Activated CD8-positive, alpha-beta T cell treated with anti-CD3 and anti-CD28 coated beads for 36 hours (primary cell): Measurements from ENCODE around the gene OTOGL. TPM values are rescaled to one million over a fixed set of nuclear protein-coding genes. Genes with fewer than 3 reads are reported as not detected.

Source experiments
- ATAC-seq: fragments of 200-7000 bp; cut with Tn5 transposase; one replicate; pipeline ENCODE4 v1.10.0; 2021; ENCODE audit warnings: mild to moderate bottlenecking, moderate library complexity
- CTCF ChIA-PET: fragments of 350-600 bp; sonication (Branson Sonifier 250); formaldehyde crosslinking; loops from one replicate; lab custom pipeline; 2021; ENCODE audit warnings: antibody characterized with exemption; lab: Charles Lee
- POLR2A ChIA-PET: fragments of 350-600 bp; sonication (Branson Sonifier 250); formaldehyde crosslinking; loops from one replicate; lab custom pipeline; 2021; ENCODE audit warnings: antibody characterized with exemption; lab: Charles Lee
- DNase-seq: peaks from one replicate; pipeline ENCODE4 v3.0.0-alpha.2; 2020
- H3K27ac Mint-ChIP-seq: one replicate; pipeline ENCODE4 v1.8.0; 2021; ENCODE audit warnings: mild to moderate bottlenecking, mixed read lengths
- H3K27me3 Mint-ChIP-seq: one replicate; pipeline ENCODE4 v1.8.0; 2021; ENCODE audit warnings: mixed read lengths
- H3K36me3 Mint-ChIP-seq: one replicate; pipeline ENCODE4 v1.8.0; 2021; ENCODE audit warnings: low read depth, mixed read lengths
- H3K4me1 Mint-ChIP-seq: one replicate; pipeline ENCODE4 v1.8.0; 2021; ENCODE audit warnings: low read depth, mixed read lengths
- H3K4me3 Mint-ChIP-seq: one replicate; pipeline ENCODE4 v1.8.0; 2021; ENCODE audit warnings: mild to moderate bottlenecking, moderate library complexity, mixed read lengths
- H3K9me3 Mint-ChIP-seq: one replicate; pipeline ENCODE4 v1.8.0; 2021; ENCODE audit warnings: mixed read lengths
- CTCF ChIP-seq: fragments of 200-600 bp; IDR thresholded peaks from one replicate; pipeline ENCODE4 v1.8.0; 2022; ENCODE audit warnings: antibody characterized with exemption, mild to moderate bottlenecking
- intact Hi-C: fragments of 100-400 bp; cut with micrococcal nuclease; formaldehyde crosslinking; loops from one replicate; pipeline ENCODE4 v1.10.0; 2022
- total RNA-seq, 2 experiments: library from RNA; stranded (reverse); gene quantifications; one replicate each; pipeline ENCODE4 v1.2.3, GENCODE V29; 2021

The OTOGL gene
- total RNA-seq, 2 experiments from 2014 or later: not detected

- H3K27me3 Mint-ChIP-seq: peaks cover 10% of the 10 kb centered on the region
- ATAC-seq: no peak
- ChIA-PET CTCF (no interaction called here), POLR2A (no interaction called here)
- no peaks in the 10 kb centered on the region for H3K9me3 Mint-ChIP-seq
- peaks cover 2% of the 10 kb centered on the region for H3K4me1 Mint-ChIP-seq
- H3K4me3 Mint-ChIP-seq: no peak overlapping the region
- TF ChIP-seq CTCF: no peak
- H3K27ac Mint-ChIP-seq: no peak overlapping the region
- intact Hi-C loops: no loop called here
- no peaks in the 10 kb centered on the region for H3K36me3 Mint-ChIP-seq
- DNase-seq: no peak
Measured at GRCh38 chr12:80400571-80400991, 301.2 kb downstream of the OTOGL start.

- H3K4me3 Mint-ChIP-seq: no peak overlapping the region
- H3K27me3 Mint-ChIP-seq: peaks cover 10% of the 10 kb centered on the region
- intact Hi-C loops: no loop called here
- ATAC-seq: no peak
- no peaks in the 10 kb centered on the region for H3K9me3 Mint-ChIP-seq
- H3K36me3 Mint-ChIP-seq: no peaks in the 10 kb centered on the region
- CTCF ChIA-PET: no interaction called here
- POLR2A ChIA-PET: no interaction called here
- no peak for DNase-seq
- no peak for TF ChIP-seq CTCF
- no peak overlapping the region for H3K27ac Mint-ChIP-seq
- H3K4me1 Mint-ChIP-seq: peaks cover 2% of the 10 kb centered on the region
Measured at GRCh38 chr12:80401191-80401590, 301.9 kb downstream of the OTOGL start.

GRCh38 chr12:80404629-80405028 is 305.3 kb downstream of the OTOGL start:
- DNase-seq (no peak), ATAC-seq (no peak)
- H3K4me3 Mint-ChIP-seq: no peak overlapping the region
- peaks cover 9% of the 10 kb centered on the region for H3K27me3 Mint-ChIP-seq
- ChIA-PET POLR2A (no interaction called here), CTCF (no interaction called here)
- TF ChIP-seq CTCF: no peak
- intact Hi-C loops: no loop called here
- H3K27ac Mint-ChIP-seq: no peak overlapping the region
- H3K9me3 Mint-ChIP-seq: no peaks in the 10 kb centered on the region
- H3K4me1 Mint-ChIP-seq: peaks cover 2% of the 10 kb centered on the region
- no peaks in the 10 kb centered on the region for H3K36me3 Mint-ChIP-seq

GRCh38 chr12:80406253-80406652 is 306.9 kb downstream of the OTOGL start:
- Mint-ChIP-seq H3K4me3 (no peak overlapping the region), H3K36me3 (no peaks in the 10 kb centered on the region), H3K4me1 (no peaks in the 10 kb centered on the region), H3K27ac (no peak overlapping the region), H3K9me3 (no peaks in the 10 kb centered on the region), H3K27me3 (no peaks in the 10 kb centered on the region)
- POLR2A ChIA-PET: no interaction called here
- TF ChIP-seq CTCF: no peak
- intact Hi-C loops: no loop called here
- ATAC-seq: no peak
- no peak for DNase-seq
- CTCF ChIA-PET: no interaction called here

GRCh38 chr12:80411787-80412186 is 312.4 kb downstream of the OTOGL start:
- no peak for TF ChIP-seq CTCF
- Mint-ChIP-seq H3K9me3 (no peaks in the 10 kb centered on the region), H3K4me1 (no peaks in the 10 kb centered on the region), H3K27ac (no peak overlapping the region), H3K36me3 (no peaks in the 10 kb centered on the region), H3K4me3 (no peak overlapping the region), H3K27me3 (no peaks in the 10 kb centered on the region)
- DNase-seq (no peak), ATAC-seq (no peak)
- POLR2A ChIA-PET: no interaction called here
- intact Hi-C loops: loop anchor here (5.0 kb wide), 1 partner anchor 351 kb away; no protein-coding TSS in a partner anchor
- CTCF ChIA-PET: no interaction called here
